DOHH2 (cell line): ENCODE data around the gene KIF6.

ENCODE experiments used
- H3F3A ChIP-seq: fragments of 200-600 bp; sonication (generic), shearing (Covaris generic); 2 replicates; pipeline ENCODE4 v1.6.0; 2016; ENCODE audit warnings: antibody characterized with exemption, mild to moderate bottlenecking; ENCODE audit not compliant: control insufficient read depth, insufficient read depth
- H3K27ac ChIP-seq: fragments of 200-600 bp; sonication (generic); 2 replicates; pipeline ENCODE4 v1.5.1; 2014; ENCODE audit warnings: low read depth, mild to moderate bottlenecking, low read length, moderate library complexity
- H3K27me3 ChIP-seq: fragments of 200-600 bp; sonication (generic); 2 replicates; pipeline ENCODE4 v1.6.1; 2014; ENCODE audit warnings: mild to moderate bottlenecking, low read length, mixed read lengths; ENCODE audit not compliant: control insufficient read depth
- H3K36me3 ChIP-seq: fragments of 200-600 bp; sonication (generic); 2 replicates; pipeline ENCODE4 v1.6.1; 2014; ENCODE audit warnings: mild to moderate bottlenecking, low read length, moderate library complexity, mixed read lengths; ENCODE audit not compliant: control insufficient read depth
- H3K4me1 ChIP-seq: fragments of 200-600 bp; sonication (generic); 2 replicates; pipeline ENCODE4 v1.6.1; 2014; ENCODE audit warnings: mild to moderate bottlenecking, low read length, mixed read lengths; ENCODE audit not compliant: control insufficient read depth
- H3K4me2 ChIP-seq: fragments of 200-600 bp; sonication (generic); 2 replicates; pipeline ENCODE4 v1.6.0; 2014; ENCODE audit warnings: mild to moderate bottlenecking, low read length, moderate library complexity
- H3K4me3 ChIP-seq: fragments of 200-600 bp; sonication (generic); 2 replicates; pipeline ENCODE4 v1.5.1; 2014; ENCODE audit warnings: mild to moderate bottlenecking, low read length, mixed read lengths
- H3K79me2 ChIP-seq: fragments of 200-600 bp; sonication (generic); 2 replicates; pipeline ENCODE4 v1.6.1; 2014; ENCODE audit warnings: mild to moderate bottlenecking, low read length, mixed read lengths; ENCODE audit not compliant: control insufficient read depth
- H3K9me2 ChIP-seq: fragments of 200-600 bp; sonication (generic); replicated peaks from 2 replicates; pipeline ENCODE4 v1.6.1; 2014; ENCODE audit warnings: mild to moderate bottlenecking, low read length, mixed read lengths; ENCODE audit not compliant: control insufficient read depth
- H3K9me3 ChIP-seq: fragments of 200-600 bp; sonication (generic); 2 replicates; pipeline ENCODE4 v1.6.1; 2014; ENCODE audit warnings: antibody characterized with exemption, low read length, mixed read lengths; ENCODE audit not compliant: control insufficient read depth, insufficient read depth
- H4K20me1 ChIP-seq: fragments of 200-600 bp; sonication (generic); 2 replicates; pipeline ENCODE4 v1.6.0; 2014; ENCODE audit warnings: low read depth, mild to moderate bottlenecking, antibody characterized with exemption, low read length, moderate library complexity; ENCODE audit not compliant: control insufficient read depth, insufficient read depth
- CTCF ChIP-seq: fragments of 200-600 bp; sonication (generic); IDR thresholded peaks from one replicate; pipeline ENCODE4 v1.5.1; 2014; ENCODE audit warnings: antibody characterized with exemption, mild to moderate bottlenecking, low read depth, low read length; ENCODE audit not compliant: poor library complexity, severe bottlenecking
- EZH2phosphoT487 ChIP-seq: fragments of 200-600 bp; sonication (generic); IDR thresholded peaks from 2 replicates; pipeline ENCODE4 v1.6.1; 2017; ENCODE audit warnings: borderline replicate concordance, mild to moderate bottlenecking, antibody characterized with exemption, low read length, moderate library complexity, mixed read lengths

The KIF6 gene

GRCh38 chr6:39362487-39362865 lies 362.7 kb downstream of the KIF6 start:
- H3F3A ChIP-seq, result no peaks in the 10 kb centered on the region
- no peaks in the 10 kb centered on the region for H3K79me2 ChIP-seq
- no peaks in the 10 kb centered on the region for H3K4me1 ChIP-seq
- no peaks in the 10 kb centered on the region for H3K27me3 ChIP-seq
- H3K9me2 ChIP-seq, result no peaks in the 10 kb centered on the region
- H4K20me1 ChIP-seq, result no peaks in the 10 kb centered on the region
- H3K4me3 ChIP-seq, result no peak overlapping the region
- H3K4me2 ChIP-seq, result no peak overlapping the region
- H3K36me3 ChIP-seq, result no peaks in the 10 kb centered on the region
- H3K27ac ChIP-seq, result no peak overlapping the region
- no peaks in the 10 kb centered on the region for H3K9me3 ChIP-seq
- TF ChIP-seq EZH2phosphoT487 (no peak), CTCF (no peak)

GRCh38 chr6:39361657-39362486 lies 363.3 kb downstream of the KIF6 start:
- Histone ChIP-seq H3K27me3 (no peaks in the 10 kb centered on the region), H3K79me2 (no peaks in the 10 kb centered on the region), H3K4me2 (no peak overlapping the region; the same call in 1 of the 2 replicates), H3K36me3 (no peaks in the 10 kb centered on the region), H3K27ac (no peak overlapping the region), H3K4me3 (no peak overlapping the region), H3K9me2 (no peaks in the 10 kb centered on the region), H3K9me3 (no peaks in the 10 kb centered on the region), H4K20me1 (no peaks in the 10 kb centered on the region), H3F3A (no peaks in the 10 kb centered on the region), H3K4me1 (no peaks in the 10 kb centered on the region)
- TF ChIP-seq CTCF (peak; percentile 77), EZH2phosphoT487 (no peak)

GRCh38 chr6:39360378-39360777 lies 364.8 kb downstream of the KIF6 start:
- no peak overlapping the region for H3K27ac ChIP-seq
- H4K20me1 ChIP-seq, result no peaks in the 10 kb centered on the region
- H3K4me2 ChIP-seq, result no peak overlapping the region
- H3K9me3 ChIP-seq, result no peaks in the 10 kb centered on the region
- H3K9me2 ChIP-seq, result no peaks in the 10 kb centered on the region
- no peaks in the 10 kb centered on the region for H3K4me1 ChIP-seq
- no peaks in the 10 kb centered on the region for H3F3A ChIP-seq
- H3K4me3 ChIP-seq, result no peak overlapping the region
- H3K36me3 ChIP-seq, result no peaks in the 10 kb centered on the region
- H3K27me3 ChIP-seq, result no peaks in the 10 kb centered on the region
- TF ChIP-seq EZH2phosphoT487 (no peak), CTCF (no peak)
- no peaks in the 10 kb centered on the region for H3K79me2 ChIP-seq
